GM12864 (cell line): ENCODE data around the gene FUZ.

Experiments used
- DNase-seq: peaks from one replicate; pipeline ENCODE4 v3.0.0-alpha.2; 2011; ENCODE audit warnings: low read depth
- H3K4me3 ChIP-seq: 2 replicates; pipeline ENCODE4 v1.5.1; 2011; ENCODE audit warnings: mild to moderate bottlenecking, low read depth, low read length, control low read depth
- TF ChIP-seq, protein P1 (sequence below): IDR thresholded peaks from 2 replicates; pipeline ENCODE4 v1.5.1; 2011; ENCODE audit warnings: low read depth, mild to moderate bottlenecking, moderate library complexity, low read length, control low read depth, inconsistent platforms; ENCODE audit errors: missing control alignments

FUZ gene

DNA sequence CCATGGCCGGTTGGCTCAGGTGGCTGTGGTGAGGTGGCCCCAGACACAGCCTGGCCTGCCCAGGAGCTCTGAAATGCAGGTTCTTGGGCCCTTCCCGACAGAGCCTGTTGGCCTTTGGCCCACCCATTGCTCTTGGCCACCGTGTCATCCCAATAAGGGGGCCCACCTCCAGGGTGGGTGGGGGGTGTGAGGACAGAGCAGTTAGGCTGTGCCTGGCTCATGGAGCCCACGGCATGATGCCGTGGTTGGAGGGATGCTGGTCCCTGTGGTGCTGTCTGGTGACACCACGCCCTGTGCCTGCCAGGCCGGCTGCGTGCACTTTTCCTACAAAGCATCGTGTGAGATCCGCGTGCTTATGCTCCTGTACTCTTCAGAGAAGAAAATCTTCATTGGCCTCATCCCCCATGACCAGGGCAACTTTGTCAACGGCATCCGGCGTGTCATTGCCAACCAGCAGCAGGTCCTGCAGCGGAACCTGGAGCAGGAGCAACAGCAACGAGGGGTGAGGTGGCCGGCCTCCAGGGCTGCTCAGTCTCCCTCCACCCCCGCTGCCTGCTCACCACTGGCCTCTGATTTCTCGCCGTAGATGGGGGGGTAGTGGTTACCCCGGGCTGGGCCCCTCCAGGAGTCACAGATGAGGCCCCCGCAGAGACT lies 46.7 kb upstream of the FUZ start:
- no peak for DNase-seq
- TF ChIP-seq, protein P1, sequence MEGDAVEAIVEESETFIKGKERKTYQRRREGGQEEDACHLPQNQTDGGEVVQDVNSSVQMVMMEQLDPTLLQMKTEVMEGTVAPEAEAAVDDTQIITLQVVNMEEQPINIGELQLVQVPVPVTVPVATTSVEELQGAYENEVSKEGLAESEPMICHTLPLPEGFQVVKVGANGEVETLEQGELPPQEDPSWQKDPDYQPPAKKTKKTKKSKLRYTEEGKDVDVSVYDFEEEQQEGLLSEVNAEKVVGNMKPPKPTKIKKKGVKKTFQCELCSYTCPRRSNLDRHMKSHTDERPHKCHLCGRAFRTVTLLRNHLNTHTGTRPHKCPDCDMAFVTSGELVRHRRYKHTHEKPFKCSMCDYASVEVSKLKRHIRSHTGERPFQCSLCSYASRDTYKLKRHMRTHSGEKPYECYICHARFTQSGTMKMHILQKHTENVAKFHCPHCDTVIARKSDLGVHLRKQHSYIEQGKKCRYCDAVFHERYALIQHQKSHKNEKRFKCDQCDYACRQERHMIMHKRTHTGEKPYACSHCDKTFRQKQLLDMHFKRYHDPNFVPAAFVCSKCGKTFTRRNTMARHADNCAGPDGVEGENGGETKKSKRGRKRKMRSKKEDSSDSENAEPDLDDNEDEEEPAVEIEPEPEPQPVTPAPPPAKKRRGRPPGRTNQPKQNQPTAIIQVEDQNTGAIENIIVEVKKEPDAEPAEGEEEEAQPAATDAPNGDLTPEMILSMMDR = no peak
- H3K4me3 ChIP-seq = no peak overlapping the region

DNA sequence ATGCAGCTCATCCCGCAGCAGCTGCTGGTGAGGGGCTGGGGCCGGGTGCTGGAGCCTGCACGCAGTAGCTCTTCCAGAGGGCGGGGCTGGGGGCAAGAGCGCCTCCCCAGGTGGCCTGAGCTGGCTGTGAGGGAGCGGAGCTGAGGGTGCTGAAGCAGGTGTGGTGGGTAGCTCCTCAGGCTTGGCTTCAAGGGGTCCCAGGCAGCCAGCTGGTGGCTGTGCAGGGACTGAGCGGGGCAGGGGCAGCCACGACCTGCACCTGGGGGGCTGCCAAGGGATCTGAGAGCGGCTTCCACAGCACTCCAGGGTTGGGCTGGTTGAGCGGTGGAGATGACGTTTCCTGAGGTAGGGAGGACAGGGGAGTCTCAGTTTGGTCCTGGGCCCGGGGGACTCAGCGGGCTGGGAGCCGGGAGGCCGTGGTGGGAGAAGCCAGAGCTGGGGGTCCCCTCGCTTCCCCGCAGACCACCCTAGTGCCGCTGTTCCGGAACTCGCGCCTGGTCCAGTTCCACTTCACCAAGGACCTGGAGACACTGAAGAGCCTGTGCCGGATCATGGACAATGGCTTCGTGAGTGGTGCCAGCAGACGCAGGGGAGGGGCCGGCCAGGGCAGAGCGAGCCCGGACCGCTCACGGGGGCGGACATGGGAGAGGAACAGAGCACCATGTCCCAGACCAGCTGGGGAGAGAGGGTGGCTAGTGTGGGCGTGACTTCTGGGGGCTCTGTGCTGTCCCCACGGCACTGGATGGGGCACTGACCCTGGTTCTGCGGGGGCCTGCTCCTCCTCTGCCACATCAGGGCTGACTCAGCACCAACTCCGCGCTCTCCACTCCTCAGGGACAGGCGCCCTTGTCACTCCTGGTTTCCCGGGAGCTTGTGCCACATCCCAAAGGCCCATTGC lies 45.2 kb upstream of the FUZ start:
- no peak for DNase-seq
- H3K4me3 ChIP-seq = no peak overlapping the region
- TF ChIP-seq, protein P1 = no peak

DNA sequence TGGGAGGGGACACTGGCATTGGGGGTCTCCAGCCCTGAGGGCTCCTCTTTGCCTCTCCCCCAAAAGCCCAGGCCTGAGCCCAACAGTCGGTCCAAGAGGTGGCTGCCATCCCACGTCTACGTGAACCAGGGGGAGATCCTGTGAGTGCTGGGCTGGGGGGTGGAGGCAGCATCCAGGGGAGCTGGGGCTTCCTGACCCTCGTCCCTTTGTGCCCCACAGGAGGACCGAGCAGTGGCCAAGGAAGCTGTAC lies 44.7 kb upstream of the FUZ start:
- DNase-seq = no peak
- no peak overlapping the region for H3K4me3 ChIP-seq
- TF ChIP-seq, protein P1 = no peak

DNA sequence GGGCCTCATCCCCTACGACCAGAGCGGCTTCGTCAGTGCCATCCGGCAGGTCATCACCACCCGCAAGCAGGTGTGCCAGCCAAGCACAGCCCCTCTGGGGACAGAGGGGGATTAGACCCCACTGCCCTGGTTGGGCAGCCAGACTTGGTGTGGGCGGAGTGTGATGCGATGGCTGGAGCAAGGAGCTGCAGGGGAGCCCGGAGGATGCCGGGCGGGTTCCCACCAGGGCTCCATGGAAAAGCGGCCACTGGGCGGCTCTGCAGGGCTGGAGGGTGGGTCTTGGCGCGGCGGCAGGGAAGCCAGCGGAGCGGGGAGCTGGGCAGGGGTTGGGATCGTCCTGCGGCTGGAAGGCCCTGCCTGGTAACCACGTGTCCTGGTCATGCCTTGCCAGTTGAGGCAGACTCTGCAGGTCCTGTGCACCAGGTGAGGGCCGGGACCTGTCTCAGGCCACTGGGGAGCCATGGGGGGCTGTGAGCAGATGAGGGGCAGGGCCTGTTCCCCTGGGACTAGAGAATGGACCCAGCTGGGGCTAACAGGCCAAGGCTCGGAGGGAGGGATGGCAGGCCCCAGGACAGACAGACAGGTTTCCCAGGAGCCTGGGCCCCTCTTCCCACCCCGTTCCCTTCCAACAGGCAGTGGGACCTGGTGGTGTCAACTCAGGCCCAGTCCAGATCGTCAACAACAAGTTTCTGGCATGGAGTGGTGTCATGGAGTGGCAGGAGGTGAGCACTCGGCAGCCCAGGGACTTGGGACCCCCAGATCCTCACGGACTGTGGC lies 44.2 kb upstream of the FUZ start:
- no peak for DNase-seq
- TF ChIP-seq, protein P1 = no peak
- no peak overlapping the region for H3K4me3 ChIP-seq

DNA sequence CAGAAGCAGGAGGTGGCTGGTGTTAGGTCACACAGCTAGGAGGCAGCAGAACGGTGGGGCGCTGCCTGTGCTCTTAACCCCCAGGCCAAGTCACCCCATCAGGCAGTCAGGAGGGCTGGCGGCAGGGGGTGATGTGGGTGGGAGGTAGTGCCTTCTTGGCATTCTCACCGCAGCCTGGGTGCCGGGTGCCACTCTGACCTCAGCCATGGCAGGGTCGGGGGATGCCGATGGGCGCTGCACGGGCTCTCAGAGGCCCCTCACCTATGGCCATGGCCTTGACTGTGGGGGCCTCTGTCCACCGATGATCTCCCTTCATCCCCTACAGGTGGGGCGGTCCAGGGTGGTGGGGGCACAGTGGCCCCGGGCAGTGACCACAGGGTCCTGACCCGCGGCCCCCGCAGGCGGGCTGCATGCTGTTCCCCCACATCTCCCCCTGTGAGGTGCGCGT lies 43.5 kb upstream of the FUZ start:
- TF ChIP-seq, protein P1 = no peak
- H3K4me3 ChIP-seq = no peak overlapping the region
- no peak for DNase-seq

DNA sequence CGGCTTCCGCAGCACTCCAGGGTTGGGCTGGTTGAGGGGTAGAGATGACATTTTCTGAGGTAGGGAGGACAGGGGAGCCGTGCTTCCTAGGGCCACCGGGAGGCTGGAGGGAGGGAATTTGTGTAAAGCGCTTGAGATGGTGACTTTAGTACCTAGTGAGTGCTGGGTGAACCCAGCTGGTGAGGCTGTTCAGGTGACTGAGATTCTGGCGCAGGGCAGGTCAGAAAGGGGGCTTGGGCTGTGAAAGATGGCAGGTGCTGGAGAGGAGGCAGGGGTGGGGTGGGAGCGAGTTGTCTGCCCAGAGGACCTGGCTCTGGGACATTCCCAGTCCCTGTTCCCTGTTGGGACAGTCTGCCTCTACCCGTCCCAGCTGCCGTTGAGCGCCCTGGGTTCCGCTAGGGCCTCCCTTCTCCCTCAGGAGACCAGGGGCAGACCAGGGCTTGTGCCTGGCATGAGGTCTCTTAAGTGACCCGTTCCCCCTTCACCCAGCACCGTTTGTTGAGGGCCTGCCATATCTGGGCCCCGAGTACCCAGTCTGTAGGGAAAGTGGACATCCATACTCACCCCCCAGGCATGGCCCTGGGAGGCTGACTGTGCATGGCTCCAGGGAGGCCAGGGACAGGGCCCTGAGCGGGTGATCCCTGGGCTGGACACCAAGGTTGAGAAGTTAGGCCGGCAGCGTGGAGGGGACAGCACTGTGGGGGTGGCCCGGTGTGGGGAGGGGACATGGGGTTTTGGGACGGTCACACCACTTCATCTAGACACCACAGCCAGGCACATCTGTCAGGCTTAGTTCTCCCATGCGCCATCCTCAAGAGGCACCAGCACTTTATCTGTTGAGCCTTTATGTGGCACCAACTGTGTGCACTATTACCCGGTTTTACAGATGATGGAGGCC lies 42.8 kb upstream of the FUZ start:
- DNase-seq = no peak
- TF ChIP-seq, protein P1 = no peak
- no peak overlapping the region for H3K4me3 ChIP-seq
